ENCODE results near the gene GSPT1. TPM values are rescaled to one million over a fixed set of nuclear protein-coding genes. Genes with fewer than 3 reads are reported as not detected.
A peak's percentile ranks its signal among the peaks of the same experiment; 100 is the strongest.
"Not testable (repeated sequence)": the region's sequence is repeated elsewhere in the genome, so short reads cannot be mapped to it uniquely, and the experiment has no call there.

The GSPT1 gene
- total RNA-seq, 1 donor from 2014 or later = 94.3 TPM

DNA sequence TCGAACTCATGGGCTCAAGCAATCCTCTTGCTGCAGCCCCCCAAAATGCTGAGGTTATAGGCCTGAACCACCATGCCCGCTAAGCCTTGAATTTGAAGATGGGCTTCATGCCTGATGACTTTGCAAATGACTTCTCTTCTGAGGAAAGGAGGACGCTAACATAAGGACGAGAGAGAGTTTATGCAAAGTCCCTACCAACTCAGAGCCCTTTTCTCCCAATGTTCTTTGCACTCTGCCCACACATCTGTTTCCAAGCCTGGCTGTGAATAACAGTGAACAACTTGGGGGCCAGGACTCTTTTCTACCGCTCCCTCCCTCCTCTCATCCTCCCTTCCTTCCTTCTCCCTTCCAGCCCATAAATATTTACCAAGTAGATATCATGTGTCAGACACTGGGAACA lies 34.6 kb upstream of the GSPT1 start:
- Histone ChIP-seq H3K36me3 (no peaks in the 10 kb centered on the region), H4K20me1 (ENCODE audit: low read depth) (no peaks in the 10 kb centered on the region), H3K9ac (no peak overlapping the region), H3K4me2 (no peak overlapping the region), H3K27ac (no peak overlapping the region), H3F3A (ENCODE audit: low read depth) (peaks cover 6% of the 10 kb centered on the region), H3K4me1 (peaks cover 7% of the 10 kb centered on the region), H2AFZ (replicated peaks) (no peak overlapping the region), H3K4me3 (no peak overlapping the region), H3K9me3 (ENCODE audit: low read depth) (no peaks in the 10 kb centered on the region), H3K27me3 (no peaks in the 10 kb centered on the region), H3K79me2 (ENCODE audit: low read depth) (no peaks in the 10 kb centered on the region)
- H3K4me3 Mint-ChIP-seq = no peak overlapping the region
- H3K27ac Mint-ChIP-seq = no peak overlapping the region
- no peaks in the 10 kb centered on the region for H3K4me1 Mint-ChIP-seq
- H3K9me3 Mint-ChIP-seq = no peaks in the 10 kb centered on the region
- peaks cover 2% of the 10 kb centered on the region for H3K27me3 Mint-ChIP-seq (ENCODE audit: insufficient read depth, low read depth)
- no peaks in the 10 kb centered on the region for H3K36me3 Mint-ChIP-seq
- no peak for DNase-seq (ENCODE audit: low spot score)
- TF ChIP-seq EZH2phosphoT487 (IDR thresholded peaks at IDR 0.05) = no peak

DNA sequence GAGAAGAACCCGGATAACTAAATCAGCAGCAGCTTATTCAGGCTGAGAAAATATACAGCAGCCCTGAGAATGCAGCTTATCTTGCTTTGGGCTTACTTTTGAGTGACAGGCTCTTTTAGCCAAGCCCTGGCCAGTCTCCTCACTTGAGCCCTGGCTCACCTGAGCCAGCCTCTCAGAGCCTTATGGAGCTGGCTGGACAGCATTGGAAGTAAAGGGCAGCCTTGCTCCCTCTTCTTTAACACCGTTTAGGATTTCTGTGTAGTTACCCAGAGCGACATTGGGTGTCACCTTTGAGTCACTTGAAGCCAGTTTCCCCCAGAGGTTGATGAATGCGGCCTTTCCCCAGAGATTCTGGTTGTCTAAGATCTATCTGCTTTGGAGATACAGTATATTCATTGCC lies 33.8 kb upstream of the GSPT1 start:
- no peaks in the 10 kb centered on the region for H4K20me1 ChIP-seq (ENCODE audit: low read depth)
- Mint-ChIP-seq H3K27ac (no peak overlapping the region), H3K4me1 (no peaks in the 10 kb centered on the region), H3K27me3 (ENCODE audit: insufficient read depth, low read depth) (peaks cover 2% of the 10 kb centered on the region), H3K9me3 (no peaks in the 10 kb centered on the region), H3K4me3 (no peak overlapping the region), H3K36me3 (no peaks in the 10 kb centered on the region)
- H3K9ac ChIP-seq = no peak overlapping the region
- H3K4me3 ChIP-seq = no peak overlapping the region
- no peak overlapping the region for H3K27ac ChIP-seq
- no peaks in the 10 kb centered on the region for H3K9me3 ChIP-seq (ENCODE audit: low read depth)
- H3K79me2 ChIP-seq (ENCODE audit: low read depth) = no peaks in the 10 kb centered on the region
- H3K36me3 ChIP-seq = no peaks in the 10 kb centered on the region
- no peak overlapping the region for H2AFZ ChIP-seq (replicated peaks)
- H3F3A ChIP-seq (ENCODE audit: low read depth) = peaks cover 9% of the 10 kb centered on the region
- no peak overlapping the region for H3K4me2 ChIP-seq
- peak; percentile 75 for DNase-seq (ENCODE audit: low spot score)
- H3K27me3 ChIP-seq = no peaks in the 10 kb centered on the region
- peaks cover 9% of the 10 kb centered on the region for H3K4me1 ChIP-seq
- TF ChIP-seq EZH2phosphoT487 (IDR thresholded peaks at IDR 0.05) = no peak
- no peak for TF ChIP-seq EZH2 (IDR thresholded peaks at IDR 0.05)
- TF ChIP-seq, protein P1, sequence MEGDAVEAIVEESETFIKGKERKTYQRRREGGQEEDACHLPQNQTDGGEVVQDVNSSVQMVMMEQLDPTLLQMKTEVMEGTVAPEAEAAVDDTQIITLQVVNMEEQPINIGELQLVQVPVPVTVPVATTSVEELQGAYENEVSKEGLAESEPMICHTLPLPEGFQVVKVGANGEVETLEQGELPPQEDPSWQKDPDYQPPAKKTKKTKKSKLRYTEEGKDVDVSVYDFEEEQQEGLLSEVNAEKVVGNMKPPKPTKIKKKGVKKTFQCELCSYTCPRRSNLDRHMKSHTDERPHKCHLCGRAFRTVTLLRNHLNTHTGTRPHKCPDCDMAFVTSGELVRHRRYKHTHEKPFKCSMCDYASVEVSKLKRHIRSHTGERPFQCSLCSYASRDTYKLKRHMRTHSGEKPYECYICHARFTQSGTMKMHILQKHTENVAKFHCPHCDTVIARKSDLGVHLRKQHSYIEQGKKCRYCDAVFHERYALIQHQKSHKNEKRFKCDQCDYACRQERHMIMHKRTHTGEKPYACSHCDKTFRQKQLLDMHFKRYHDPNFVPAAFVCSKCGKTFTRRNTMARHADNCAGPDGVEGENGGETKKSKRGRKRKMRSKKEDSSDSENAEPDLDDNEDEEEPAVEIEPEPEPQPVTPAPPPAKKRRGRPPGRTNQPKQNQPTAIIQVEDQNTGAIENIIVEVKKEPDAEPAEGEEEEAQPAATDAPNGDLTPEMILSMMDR (IDR thresholded peaks at IDR 0.05) = peak; percentile 56

DNA sequence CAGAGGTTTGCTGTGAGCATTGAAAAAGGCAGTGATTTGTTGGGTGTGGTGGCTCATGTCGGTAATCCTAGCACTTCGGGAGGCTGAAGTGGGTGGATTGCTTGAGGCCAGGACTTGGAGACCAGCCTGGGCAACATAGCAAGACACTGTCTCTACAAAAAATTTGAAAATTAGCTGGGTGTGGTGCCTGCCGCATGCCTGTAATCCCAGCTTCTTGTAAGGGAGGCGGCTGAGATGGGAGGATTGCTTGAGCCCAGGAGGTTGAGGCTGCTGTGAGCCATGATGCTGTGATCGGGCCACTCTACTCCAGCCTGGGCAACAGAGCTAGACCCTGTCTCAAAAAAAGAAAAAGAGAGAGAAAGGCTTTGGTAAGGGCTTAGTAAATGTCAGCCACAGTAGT lies 33.1 kb upstream of the GSPT1 start:
- no peaks in the 10 kb centered on the region for H3K9me3 Mint-ChIP-seq
- H3K4me3 Mint-ChIP-seq = no peak overlapping the region
- no peak overlapping the region for H3K4me3 ChIP-seq
- no peak overlapping the region for H3K27ac ChIP-seq
- no peaks in the 10 kb centered on the region for H3K79me2 ChIP-seq (ENCODE audit: low read depth)
- H3K9ac ChIP-seq = no peak overlapping the region
- no peaks in the 10 kb centered on the region for H3K9me3 ChIP-seq (ENCODE audit: low read depth)
- H3K36me3 Mint-ChIP-seq = no peaks in the 10 kb centered on the region
- no peaks in the 10 kb centered on the region for H3K4me1 Mint-ChIP-seq
- DNase-seq (ENCODE audit: low spot score) = no peak
- peaks cover 2% of the 10 kb centered on the region for H3K27me3 Mint-ChIP-seq (ENCODE audit: insufficient read depth, low read depth)
- peaks cover 9% of the 10 kb centered on the region for H3K4me1 ChIP-seq
- H3K36me3 ChIP-seq = no peaks in the 10 kb centered on the region
- no peak for TF ChIP-seq EZH2 (IDR thresholded peaks at IDR 0.05)
- TF ChIP-seq, protein P1 (IDR thresholded peaks at IDR 0.05) = no peak
- TF ChIP-seq EZH2phosphoT487 (IDR thresholded peaks at IDR 0.05) = no peak
- no peak overlapping the region for H2AFZ ChIP-seq (replicated peaks)
- no peaks in the 10 kb centered on the region for H4K20me1 ChIP-seq (ENCODE audit: low read depth)
- H3K27me3 ChIP-seq = no peaks in the 10 kb centered on the region
- H3F3A ChIP-seq (ENCODE audit: low read depth) = peaks cover 9% of the 10 kb centered on the region
- no peak overlapping the region for H3K27ac Mint-ChIP-seq
- H3K4me2 ChIP-seq = no peak overlapping the region

DNA sequence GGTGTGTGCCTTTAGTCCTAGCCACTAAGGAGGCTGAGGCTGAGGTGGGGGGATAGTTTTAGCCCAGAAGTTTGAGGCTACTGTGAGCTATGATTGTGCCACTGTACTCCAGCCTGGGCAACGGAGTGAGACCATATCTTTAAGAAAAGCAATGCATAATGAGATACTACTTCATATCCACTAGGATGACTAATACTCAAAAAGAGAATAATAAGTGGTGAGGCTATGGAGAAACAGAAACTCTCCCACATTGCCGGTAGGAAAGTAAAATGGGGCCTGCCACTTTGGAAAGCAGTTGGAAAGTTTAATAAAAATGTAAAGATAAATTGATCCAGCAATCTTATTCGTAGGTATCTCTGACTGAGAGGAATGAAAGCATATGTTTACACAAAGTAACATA lies 30.7 kb upstream of the GSPT1 start:
- H3K27ac Mint-ChIP-seq = no peak overlapping the region
- no peaks in the 10 kb centered on the region for H3K36me3 ChIP-seq
- H3K4me2 ChIP-seq = no peak overlapping the region
- H3K79me2 ChIP-seq (ENCODE audit: low read depth) = no peaks in the 10 kb centered on the region
- H3K9me3 ChIP-seq (ENCODE audit: low read depth) = no peaks in the 10 kb centered on the region
- H2AFZ ChIP-seq (replicated peaks) = no peak overlapping the region
- TF ChIP-seq, protein P1 (IDR thresholded peaks at IDR 0.05) = no peak
- no peak for TF ChIP-seq EZH2phosphoT487 (IDR thresholded peaks at IDR 0.05)
- no peak for TF ChIP-seq EZH2 (IDR thresholded peaks at IDR 0.05)
- no peaks in the 10 kb centered on the region for H3K27me3 ChIP-seq
- H3F3A ChIP-seq (ENCODE audit: low read depth) = peaks cover 9% of the 10 kb centered on the region
- H4K20me1 ChIP-seq (ENCODE audit: low read depth) = no peaks in the 10 kb centered on the region
- H3K27me3 Mint-ChIP-seq (ENCODE audit: insufficient read depth, low read depth) = peaks cover 2% of the 10 kb centered on the region
- peaks cover 9% of the 10 kb centered on the region for H3K4me1 ChIP-seq
- H3K4me3 Mint-ChIP-seq = no peak overlapping the region
- no peaks in the 10 kb centered on the region for H3K4me1 Mint-ChIP-seq
- no peak overlapping the region for H3K4me3 ChIP-seq
- H3K27ac ChIP-seq = no peak overlapping the region
- no peaks in the 10 kb centered on the region for H3K9me3 Mint-ChIP-seq
- H3K36me3 Mint-ChIP-seq = no peaks in the 10 kb centered on the region
- DNase-seq (ENCODE audit: low spot score) = no peak
- no peak overlapping the region for H3K9ac ChIP-seq

DNA sequence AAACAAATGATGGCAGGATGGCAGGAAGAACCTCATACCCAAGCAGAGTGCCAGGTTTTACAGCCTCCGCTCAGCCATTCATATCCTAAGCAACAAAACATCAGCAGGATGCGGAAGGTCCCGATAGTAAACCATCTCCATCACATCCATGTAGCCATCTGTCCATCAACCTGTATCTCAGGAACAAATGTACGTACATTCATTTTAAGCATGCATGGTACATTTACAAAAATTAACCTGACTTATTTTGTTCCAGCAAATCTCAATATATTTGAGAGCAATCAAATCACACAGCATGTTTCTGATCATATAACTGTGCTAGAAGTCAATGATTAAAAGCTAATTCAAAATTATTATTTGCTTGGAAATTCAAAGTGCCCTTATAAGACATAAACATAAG lies 26.2 kb upstream of the GSPT1 start, which contains the start of gene NPIPB2:
Gene NPIPB2, minus strand, starts transcription at position 101 of the 400 bp plus-strand sequence. Its CDS starts 0 bp downstream, at position 101.
- DNase-seq (ENCODE audit: low spot score); H3K4me3 ChIP-seq; H3K4me2 ChIP-seq; H3K36me3 Mint-ChIP-seq; H3K27me3 ChIP-seq; H2AFZ ChIP-seq (replicated peaks); H3K9me3 Mint-ChIP-seq; H3K27ac Mint-ChIP-seq; H3K79me2 ChIP-seq (ENCODE audit: low read depth); H3K4me1 ChIP-seq; H3K4me1 Mint-ChIP-seq; H3K27ac ChIP-seq; H4K20me1 ChIP-seq (ENCODE audit: low read depth); H3K9me3 ChIP-seq (ENCODE audit: low read depth); H3F3A ChIP-seq (ENCODE audit: low read depth); H3K4me3 Mint-ChIP-seq; H3K27me3 Mint-ChIP-seq (ENCODE audit: insufficient read depth, low read depth); H3K9ac ChIP-seq; H3K36me3 ChIP-seq: not testable (repeated sequence)

DNA sequence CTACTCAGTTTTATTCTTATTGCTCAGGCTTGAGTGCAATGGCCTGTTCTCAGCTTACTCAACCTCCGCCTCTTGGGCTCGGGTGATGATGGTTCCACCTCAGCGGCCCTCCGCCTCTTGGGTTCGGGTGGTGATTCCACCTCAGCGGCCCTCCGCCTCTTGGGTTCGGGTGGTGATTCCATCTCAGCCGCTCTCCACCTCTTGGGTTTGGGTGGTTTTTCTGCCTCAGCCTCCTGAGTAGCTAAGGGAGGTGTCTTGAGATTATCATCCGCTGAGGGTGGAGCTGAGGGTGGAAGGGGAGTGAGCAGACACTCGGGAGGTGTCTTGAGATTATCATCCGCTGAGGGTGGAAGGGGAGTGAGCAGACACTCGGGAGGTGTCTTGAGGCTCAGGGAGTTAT lies 11.6 kb upstream of the GSPT1 start:
- DNase-seq (ENCODE audit: low spot score); H3K27ac ChIP-seq; H2AFZ ChIP-seq (replicated peaks); H3K4me2 ChIP-seq; H3K9me3 Mint-ChIP-seq; H3K9ac ChIP-seq; H3K4me1 Mint-ChIP-seq; H3K27me3 Mint-ChIP-seq (ENCODE audit: insufficient read depth, low read depth); H4K20me1 ChIP-seq (ENCODE audit: low read depth); H3K27me3 ChIP-seq; H3K4me3 ChIP-seq; H3K27ac Mint-ChIP-seq; H3K9me3 ChIP-seq (ENCODE audit: low read depth); H3F3A ChIP-seq (ENCODE audit: low read depth); H3K79me2 ChIP-seq (ENCODE audit: low read depth); H3K36me3 ChIP-seq; H3K4me1 ChIP-seq; H3K4me3 Mint-ChIP-seq; H3K36me3 Mint-ChIP-seq: not testable (repeated sequence)

Measured in neural progenitor cell (in vitro differentiated cells).